ENCODE data around the gene TLL1. TPM values are rescaled to one million over a fixed set of nuclear protein-coding genes. Genes with fewer than 3 reads are reported as not detected.

TLL1 gene
- total RNA-seq, 1 experiment from 2014 or later = not detected

DNA sequence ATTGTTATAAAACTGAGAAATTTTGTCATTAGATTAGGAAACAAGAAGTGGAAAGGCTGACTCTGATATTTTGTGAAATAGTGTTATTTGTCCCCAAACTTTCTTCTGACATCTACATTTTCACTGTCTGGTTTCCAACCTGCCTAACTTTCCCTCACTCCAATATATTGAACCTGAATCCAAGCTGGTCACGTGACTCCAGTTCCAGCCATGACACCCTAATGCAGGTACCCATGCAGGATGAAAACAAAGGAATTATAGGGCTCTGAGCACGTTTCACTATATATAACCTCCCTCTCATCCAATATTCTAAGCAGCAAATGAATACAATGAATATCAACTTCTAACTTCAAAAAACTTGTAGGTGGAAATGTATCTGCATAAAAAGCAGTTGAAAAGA is 231.6 kb downstream of the TLL1 start:
- no peaks in the 10 kb centered on the region for H3K36me3 Mint-ChIP-seq (ENCODE audit: insufficient read depth in 1 of 3, low read depth in 3 of 3)
- no peaks in the 10 kb centered on the region for H3K9me3 ChIP-seq (ENCODE audit: control insufficient read depth, low read depth, low read length)
- no peak overlapping the region for H3K23ac ChIP-seq (ENCODE audit: insufficient read length, low read depth, low read length)
- no peak overlapping the region for H4K8ac ChIP-seq (replicated peaks; ENCODE audit: insufficient read length, low read depth, low read length)
- no peaks in the 10 kb centered on the region for H3K27me3 ChIP-seq (ENCODE audit: insufficient read depth, low read length)
- TF ChIP-seq, protein P1, sequence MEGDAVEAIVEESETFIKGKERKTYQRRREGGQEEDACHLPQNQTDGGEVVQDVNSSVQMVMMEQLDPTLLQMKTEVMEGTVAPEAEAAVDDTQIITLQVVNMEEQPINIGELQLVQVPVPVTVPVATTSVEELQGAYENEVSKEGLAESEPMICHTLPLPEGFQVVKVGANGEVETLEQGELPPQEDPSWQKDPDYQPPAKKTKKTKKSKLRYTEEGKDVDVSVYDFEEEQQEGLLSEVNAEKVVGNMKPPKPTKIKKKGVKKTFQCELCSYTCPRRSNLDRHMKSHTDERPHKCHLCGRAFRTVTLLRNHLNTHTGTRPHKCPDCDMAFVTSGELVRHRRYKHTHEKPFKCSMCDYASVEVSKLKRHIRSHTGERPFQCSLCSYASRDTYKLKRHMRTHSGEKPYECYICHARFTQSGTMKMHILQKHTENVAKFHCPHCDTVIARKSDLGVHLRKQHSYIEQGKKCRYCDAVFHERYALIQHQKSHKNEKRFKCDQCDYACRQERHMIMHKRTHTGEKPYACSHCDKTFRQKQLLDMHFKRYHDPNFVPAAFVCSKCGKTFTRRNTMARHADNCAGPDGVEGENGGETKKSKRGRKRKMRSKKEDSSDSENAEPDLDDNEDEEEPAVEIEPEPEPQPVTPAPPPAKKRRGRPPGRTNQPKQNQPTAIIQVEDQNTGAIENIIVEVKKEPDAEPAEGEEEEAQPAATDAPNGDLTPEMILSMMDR (conservative IDR thresholded peaks at IDR 0.05) = no peak
- no peaks in the 10 kb centered on the region for H3K4me1 Mint-ChIP-seq
- H3K9ac ChIP-seq (ENCODE audit: extremely low read depth, insufficient read length, low read length) = no peak overlapping the region
- no peak overlapping the region for H4K91ac ChIP-seq (ENCODE audit: insufficient read length, low read depth, low read length)
- no peak overlapping the region for H3T11ph ChIP-seq (ENCODE audit: low read length)
- no peaks in the 10 kb centered on the region for H3K27me3 Mint-ChIP-seq (ENCODE audit: low read depth)
- H4K20me1 ChIP-seq (ENCODE audit: control insufficient read depth, insufficient read depth, insufficient read length) = no peaks in the 10 kb centered on the region
- H3K4ac ChIP-seq (ENCODE audit: low read depth, low read length) = no peak overlapping the region
- H2BK20ac ChIP-seq (ENCODE audit: low read depth, low read length, poor library complexity, severe bottlenecking) = no peak overlapping the region
- no peaks in the 10 kb centered on the region for H3K79me1 ChIP-seq (ENCODE audit: insufficient read depth, low read depth, low read length, poor library complexity, severe bottlenecking)
- H3K4me3 Mint-ChIP-seq = no peak overlapping the region
- no peak overlapping the region for H2AK5ac ChIP-seq (ENCODE audit: insufficient read length, low read length)
- no peak overlapping the region for H3K4me2 ChIP-seq (ENCODE audit: insufficient read depth, insufficient read length, low read length)
- no peak overlapping the region for H3K18ac ChIP-seq (ENCODE audit: insufficient read length, low read depth, low read length)
- H3K27ac ChIP-seq (ENCODE audit: insufficient read length, low read depth, low read length) = no peak overlapping the region
- H3K27ac Mint-ChIP-seq = 0 out of 7 replicates have a peak overlapping the region, but pooled peaks of 1 of the 3 experiments have one; percentile 29
- H3K23me2 ChIP-seq (ENCODE audit: insufficient read length, low read depth, low read length, poor library complexity, severe bottlenecking) = no peaks in the 10 kb centered on the region
- H4K5ac ChIP-seq (ENCODE audit: insufficient read length, low read depth, low read length) = no peak overlapping the region
- no peak overlapping the region for H2BK5ac ChIP-seq (ENCODE audit: insufficient read length, low read length)
- H2AFZ ChIP-seq (ENCODE audit: low read length) = no peak overlapping the region
- H3K14ac ChIP-seq (ENCODE audit: insufficient read depth, low read length) = no peak overlapping the region
- H2BK120ac ChIP-seq (ENCODE audit: low read depth, low read length, poor library complexity, severe bottlenecking) = no peak overlapping the region
- WGBS (ENCODE audit: extremely low coverage, insufficient read length, low lambda C conversion rate) = no CpG with 5 or more reads among the region's 2 CpGs
- no peak overlapping the region for H2BK15ac ChIP-seq (ENCODE audit: low read depth, low read length)
- no peaks in the 10 kb centered on the region for H3K9me3 Mint-ChIP-seq
- no peak for DNase-seq
- no peaks in the 10 kb centered on the region for H3K79me2 ChIP-seq (ENCODE audit: insufficient read depth, low read length)
- no peaks in the 10 kb centered on the region for H3K4me1 ChIP-seq (ENCODE audit: insufficient read depth, low read length)
- no peak overlapping the region for H2BK12ac ChIP-seq (ENCODE audit: insufficient read length, low read depth, low read length)
- H3K56ac ChIP-seq (ENCODE audit: insufficient read length, low read depth, low read length) = no peak overlapping the region
